Stimulated activated CD8-positive, alpha-beta memory T cell treated with anti-CD3 and anti-CD28 coated beads, Interleukin-15, amount 100 ng/mL, for 24 hours (primary cell): ENCODE data around the gene UBXN2A.

Source experiments
- DNase-seq: peaks from one replicate; pipeline ENCODE4 v3.0.0-alpha.2; 2020; ENCODE audit warnings: low read depth

Gene UBXN2A

GRCh38 chr2:23939987-23940717 lies at the start of gene UBXN2A:
Gene UBXN2A (plus strand): TSS chr2:23940463. CDS start chr2:23958315, 17,852 bp downstream.
- peak; percentile 56 for DNase-seq

GRCh38 chr2:23900133-23900532 lies 40.1 kb upstream of the UBXN2A start:
- DNase-seq, result no peak

DNA sequence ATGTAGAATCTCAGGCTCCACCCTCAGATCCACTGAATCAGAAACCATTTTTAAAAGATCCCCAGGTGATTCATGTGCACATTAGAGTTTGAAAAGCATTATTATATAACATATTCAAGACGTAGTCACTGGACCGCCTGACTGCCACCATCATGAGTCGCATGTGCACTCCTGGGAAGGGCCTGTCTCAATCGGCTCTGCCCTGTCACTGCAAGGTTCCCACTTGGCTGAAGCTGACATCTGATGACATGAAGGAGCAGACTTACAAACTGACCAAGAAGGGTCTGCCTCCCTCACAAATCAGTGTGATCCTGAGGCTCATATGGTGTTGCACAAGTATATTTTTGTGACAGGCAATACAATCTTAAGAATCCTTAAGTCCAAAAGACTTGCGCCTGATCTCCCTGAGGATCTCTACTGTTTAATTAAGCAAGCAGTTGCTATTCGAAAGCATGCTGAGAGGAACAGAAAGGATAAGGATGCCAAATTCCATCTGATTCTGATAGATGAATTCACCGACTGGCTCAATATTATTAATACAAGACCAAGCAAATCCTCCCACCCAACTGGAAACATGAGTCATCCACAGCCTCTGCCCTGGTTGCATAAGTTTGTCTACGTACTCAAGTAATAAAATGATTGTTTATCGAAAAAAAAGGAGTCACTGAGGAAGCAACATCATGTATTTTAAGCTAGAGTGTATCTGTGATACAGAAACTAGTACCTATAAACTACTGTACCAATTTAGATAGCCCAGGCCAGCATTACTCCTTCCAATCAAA lies 39.5 kb upstream of the UBXN2A start:
- DNase-seq, result no peak

GRCh38 chr2:23901966-23902846 lies 38.1 kb upstream of the UBXN2A start:
- no peak for DNase-seq

- no peak for DNase-seq
Observed at GRCh38 chr2:23903034-23903433, 37.2 kb upstream of the UBXN2A start.

DNA sequence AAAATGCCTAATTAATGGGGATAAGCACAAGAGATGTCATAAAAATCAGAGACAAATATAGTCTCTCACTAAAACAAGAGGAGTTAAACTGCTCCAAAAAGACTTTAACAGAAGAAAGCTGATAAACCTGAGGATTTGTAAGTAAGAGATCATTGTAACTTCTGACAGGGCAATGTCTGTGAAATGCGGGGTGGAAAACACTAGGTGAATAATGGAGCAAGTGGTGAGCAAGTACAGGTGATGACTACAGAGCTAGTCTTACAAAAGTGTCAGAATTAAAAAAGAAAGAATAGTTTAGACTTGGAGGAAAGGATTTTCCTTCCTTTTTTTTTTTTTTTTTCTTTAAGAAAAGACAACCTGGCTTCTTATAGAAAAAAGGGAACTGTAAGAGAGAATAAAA lies 36.0 kb upstream of the UBXN2A start:
- no peak for DNase-seq

DNA sequence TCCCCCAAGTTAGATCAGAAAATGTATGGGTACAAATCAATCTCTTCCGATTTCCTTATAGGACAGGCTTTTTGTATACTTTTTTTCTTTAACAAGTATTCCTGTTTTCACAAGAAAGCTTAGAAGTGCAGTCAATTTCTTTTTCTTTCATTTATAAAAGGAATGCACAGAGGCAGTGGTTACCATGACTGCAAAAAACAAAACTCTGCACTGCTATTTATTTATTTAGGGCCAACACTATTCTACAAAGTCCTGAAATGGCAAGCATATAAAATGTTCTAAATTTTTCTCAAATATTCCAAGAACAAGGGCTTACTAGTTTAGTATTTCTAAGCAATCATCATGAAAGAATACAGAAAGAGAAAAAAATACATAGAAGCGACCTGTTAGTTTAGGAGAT lies 35.6 kb upstream of the UBXN2A start:
- no peak for DNase-seq

- no peak for DNase-seq
Observed at GRCh38 chr2:23905155-23905554, 35.1 kb upstream of the UBXN2A start.

GRCh38 chr2:23912054-23912453 lies 28.2 kb upstream of the UBXN2A start:
- DNase-seq, result no peak

- no peak for DNase-seq
Observed at GRCh38 chr2:23915327-23915726, 24.9 kb upstream of the UBXN2A start.

GRCh38 chr2:23916727-23917405 lies 23.4 kb upstream of the UBXN2A start:
- DNase-seq, result no peak

- no peak for DNase-seq
Observed at GRCh38 chr2:23918837-23919489, 21.3 kb upstream of the UBXN2A start.

DNA sequence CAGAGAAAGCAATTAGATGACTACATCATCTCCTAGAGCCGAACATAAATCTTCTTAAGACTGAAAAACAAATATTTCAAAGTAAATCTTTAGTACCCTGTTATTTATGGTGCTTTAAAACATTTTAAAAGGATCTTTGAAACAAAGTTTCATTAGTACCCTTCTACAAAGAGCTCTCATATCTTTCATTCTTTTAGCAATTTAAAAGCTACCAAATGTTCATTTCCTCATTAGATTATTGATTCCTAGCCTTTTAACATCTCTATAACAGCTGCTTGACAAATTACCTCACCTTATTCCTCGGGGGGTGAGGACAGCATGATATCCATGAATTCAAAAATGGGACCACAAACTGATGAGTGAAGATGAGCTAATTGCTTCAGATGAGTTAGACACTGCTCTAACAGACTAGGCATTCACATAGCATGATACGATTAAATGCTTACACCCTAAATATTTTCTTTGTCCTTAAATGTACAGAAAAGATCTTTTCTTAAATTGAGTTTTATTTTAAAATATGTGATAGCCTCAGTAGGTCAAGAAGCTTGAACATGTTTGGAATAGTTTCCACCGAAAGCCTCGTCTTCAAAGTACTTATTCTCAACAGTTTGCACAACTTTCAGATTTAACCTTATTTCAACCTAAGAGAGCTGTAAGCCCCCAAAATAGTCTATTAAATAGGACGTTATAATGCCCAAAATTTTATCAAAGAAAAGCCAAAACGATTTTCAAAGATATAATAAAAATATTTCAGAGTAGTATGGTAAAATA lies 15.5 kb upstream of the UBXN2A start:
- no peak for DNase-seq

DNA sequence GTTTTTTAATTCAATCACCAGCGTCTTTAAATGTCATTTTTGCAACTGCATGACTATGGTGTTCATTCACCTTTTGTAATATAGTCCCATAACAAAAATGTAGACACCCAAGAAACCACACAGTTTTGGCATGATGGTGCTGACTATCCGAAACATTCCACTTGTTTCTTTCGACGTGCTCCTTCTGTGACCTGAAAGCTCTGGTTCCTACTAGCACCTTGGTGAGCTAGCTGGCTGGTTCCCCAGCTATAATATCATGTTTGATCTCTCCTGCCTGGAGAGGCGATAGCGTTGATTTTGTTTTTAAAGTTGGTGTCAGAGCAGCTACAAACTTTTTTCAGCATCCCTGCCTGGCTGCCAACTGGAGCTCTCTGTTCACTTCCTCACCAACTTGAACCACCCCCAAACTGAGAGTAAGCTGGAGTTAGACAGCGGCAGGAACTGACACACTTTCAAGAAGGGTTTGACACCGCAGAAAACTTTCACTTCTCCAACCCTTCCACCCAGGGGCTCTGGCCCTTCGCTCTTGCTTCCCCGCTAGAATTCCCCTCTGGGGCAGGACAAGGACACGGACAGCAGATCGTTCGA lies 14.5 kb upstream of the UBXN2A start:
- peak; percentile 21 for DNase-seq

GRCh38 chr2:23926290-23926749 lies 13.9 kb upstream of the UBXN2A start:
- peak; percentile 6 for DNase-seq

DNA sequence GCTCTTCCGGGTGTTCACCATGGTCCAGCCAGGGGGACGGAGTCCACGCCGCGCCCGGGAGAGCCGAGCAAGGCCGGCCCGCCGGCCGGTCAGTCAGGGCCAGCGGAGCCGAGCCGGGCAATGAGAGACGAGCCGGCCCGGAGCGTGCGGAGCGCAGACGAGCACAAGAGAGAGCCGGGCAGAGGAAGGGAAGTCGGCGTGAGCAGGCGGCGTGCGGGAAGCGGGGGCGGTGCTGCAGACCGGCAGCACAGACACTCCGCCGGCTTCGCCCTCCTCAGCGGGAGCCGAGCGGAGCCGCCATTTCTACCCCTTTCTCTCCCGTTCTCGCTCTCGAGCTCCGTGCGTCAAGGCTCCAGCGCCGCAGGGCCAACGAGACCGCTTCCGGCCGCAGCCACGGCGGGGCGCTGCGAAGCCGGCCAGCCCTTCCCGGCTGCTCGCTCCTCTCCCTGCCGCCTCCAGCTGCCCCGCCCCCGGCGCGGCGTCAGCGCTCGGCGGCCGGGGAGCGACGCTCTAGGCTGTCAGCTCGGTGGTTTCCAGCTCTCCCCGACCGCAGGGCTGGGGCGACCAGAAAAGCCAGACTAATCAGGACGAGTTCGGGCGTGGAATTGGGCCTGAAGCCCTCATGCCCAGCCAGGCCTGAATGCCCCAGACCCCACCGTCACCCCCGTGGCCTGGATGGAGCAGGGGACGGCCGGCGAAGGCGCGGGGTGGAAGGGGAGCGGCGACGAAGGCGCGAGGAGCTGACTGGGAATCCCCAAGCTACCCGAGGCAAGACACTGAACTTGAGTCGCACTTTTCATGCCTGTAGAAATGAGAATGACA lies 13.3 kb upstream of the UBXN2A start, which contains the start of gene ATAD2B:
Gene ATAD2B (minus strand): TSS at position 374 of the 822 bp plus-strand sequence. CDS start 353 bp downstream, at position 21.
- DNase-seq, result peak; percentile 79

DNA sequence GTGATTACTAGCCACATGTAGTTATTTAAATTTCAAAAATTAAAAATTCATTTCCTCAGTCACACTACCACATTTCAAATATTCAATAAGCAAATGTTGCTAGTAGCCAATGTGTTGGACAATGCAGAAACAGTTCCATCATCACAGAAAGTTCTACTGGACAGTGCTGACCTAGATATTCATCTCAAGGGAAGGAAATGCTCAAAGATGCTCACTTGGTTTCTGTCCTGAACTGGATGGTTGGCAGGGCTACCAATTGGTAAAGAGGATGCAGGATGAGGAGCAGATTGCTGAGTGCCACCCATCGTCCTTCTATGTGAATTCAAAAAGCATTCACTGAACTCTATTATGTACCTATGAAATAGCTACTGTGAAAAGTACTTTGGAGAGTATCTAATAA lies 6.0 kb upstream of the UBXN2A start:
- no peak for DNase-seq

- DNase-seq, result no peak
Observed at GRCh38 chr2:23940718-23941620, 706 bp downstream of the UBXN2A start.
